GM12801 (cell line): ENCODE data around the gene KCNK7.
A peak's percentile ranks its signal among the peaks of the same experiment; 100 is the strongest.

Source experiments
- CTCF ChIP-seq: IDR thresholded peaks from one replicate; pipeline ENCODE4 v1.5.1; 2011; ENCODE audit warnings: control low read depth; ENCODE audit not compliant: insufficient read length; ENCODE audit errors: extremely low read depth

The KCNK7 gene

GRCh38 chr11:65553301-65554001 lies 42.1 kb downstream of the KCNK7 start:
- no peak for TF ChIP-seq CTCF

GRCh38 chr11:65552388-65552951 lies 43.1 kb downstream of the KCNK7 start:
- no peak for TF ChIP-seq CTCF

- TF ChIP-seq CTCF, result peak; percentile 53
Measured at GRCh38 chr11:65551572-65552387, 43.8 kb downstream of the KCNK7 start.

- no peak for TF ChIP-seq CTCF
Measured at GRCh38 chr11:65549096-65549495, 46.5 kb downstream of the KCNK7 start.

- TF ChIP-seq CTCF, result no peak
Measured at GRCh38 chr11:65548395-65548794, 47.2 kb downstream of the KCNK7 start.

GRCh38 chr11:65547446-65548125 lies 48.0 kb downstream of the KCNK7 start:
- TF ChIP-seq CTCF, result no peak
